ENCODE results near the gene CXCL14.

CXCL14 gene

DNA sequence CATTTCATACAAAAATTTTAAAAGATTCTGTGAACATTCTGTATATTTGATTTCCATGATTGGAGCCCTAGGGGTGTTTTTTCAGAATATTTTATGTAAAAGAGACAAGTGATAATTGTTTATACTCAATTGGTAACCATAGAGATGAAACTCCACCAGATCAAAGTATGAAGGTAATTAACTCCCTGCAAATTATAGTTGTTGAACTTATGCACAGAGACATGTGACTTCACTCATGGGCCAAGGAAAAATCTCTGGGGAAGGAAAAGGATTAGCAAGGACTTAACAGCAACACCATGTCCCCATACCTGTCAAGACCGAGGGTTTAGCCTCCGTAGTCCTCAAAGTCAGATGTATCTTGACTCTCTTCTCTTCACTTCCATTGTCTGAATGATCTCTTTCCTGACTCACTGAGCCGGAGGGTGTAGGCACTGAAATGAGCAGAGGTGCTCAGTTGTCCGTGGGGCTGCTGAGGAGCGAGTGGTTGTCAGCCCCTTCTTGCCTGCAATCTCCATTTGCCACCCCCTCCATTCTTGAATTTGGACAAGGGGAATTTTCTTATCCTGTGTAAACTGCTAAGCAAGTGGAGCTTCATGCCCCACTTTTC is 17.5 kb upstream of the CXCL14 start:
- TF ChIP-seq CTCF (IDR thresholded peaks at IDR 0.05; ENCODE audit: extremely low read depth, missing control alignments) = no peak
- no peak for DNase-seq (ENCODE audit: low spot score)

GRCh38 chr5:135594416-135594960 is 15.7 kb upstream of the CXCL14 start:
- TF ChIP-seq CTCF (IDR thresholded peaks at IDR 0.05; ENCODE audit: extremely low read depth, missing control alignments) = no peak

GRCh38 chr5:135593886-135594285 is 15.1 kb upstream of the CXCL14 start:
- no peak for TF ChIP-seq CTCF (IDR thresholded peaks at IDR 0.05; ENCODE audit: extremely low read depth, missing control alignments)
- DNase-seq (ENCODE audit: low spot score) = no peak

More at GRCh38 chr5:135594416-135594960, 15.7 kb upstream of the CXCL14 start:
- no peak for DNase-seq (ENCODE audit: low spot score)

DNA sequence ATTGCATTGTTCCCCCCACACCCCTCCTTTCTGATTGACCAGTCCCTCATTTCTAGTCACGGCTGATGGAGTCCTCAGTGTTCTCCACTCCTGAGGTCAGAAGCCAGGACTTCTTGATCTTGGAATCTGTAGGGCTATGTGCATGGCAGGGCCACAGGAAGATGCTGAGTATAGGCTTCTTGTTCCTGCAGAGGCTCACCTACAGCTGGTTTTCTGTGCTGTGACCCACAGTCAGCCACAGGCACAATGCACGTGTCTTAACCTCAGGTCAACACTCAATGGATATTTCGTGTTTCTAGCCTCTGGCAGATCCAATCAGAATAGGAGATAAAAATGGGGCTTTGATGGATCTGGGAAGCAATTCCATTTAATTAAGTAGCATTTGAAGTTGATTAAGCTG is 14.3 kb upstream of the CXCL14 start:
- TF ChIP-seq CTCF (IDR thresholded peaks at IDR 0.05; ENCODE audit: extremely low read depth, missing control alignments) = no peak
- no peak for DNase-seq (ENCODE audit: low spot score)

GRCh38 chr5:135592312-135593045 is 13.7 kb upstream of the CXCL14 start:
- TF ChIP-seq CTCF (IDR thresholded peaks at IDR 0.05; ENCODE audit: extremely low read depth, missing control alignments) = no peak
- no peak for DNase-seq (ENCODE audit: low spot score)

DNA sequence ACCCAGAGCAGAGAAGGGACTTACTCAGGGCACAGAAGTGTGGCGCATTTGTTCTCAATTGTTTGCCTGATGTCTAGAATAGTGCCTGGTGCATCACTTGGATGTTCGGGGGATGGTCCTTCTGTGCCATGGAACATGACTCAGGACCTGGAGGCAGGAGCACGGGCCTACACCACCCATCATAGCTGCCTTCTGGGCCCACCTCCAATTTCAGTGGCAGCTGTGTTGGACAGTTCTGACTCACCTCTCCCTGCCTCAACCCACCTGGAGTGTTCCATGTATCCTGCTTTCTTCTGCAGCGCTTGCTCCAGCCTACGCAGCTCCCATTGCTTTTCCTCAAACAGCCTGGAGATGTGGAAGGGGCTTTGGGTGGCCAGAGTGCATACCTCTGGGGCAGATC is 12.5 kb upstream of the CXCL14 start:
- DNase-seq (ENCODE audit: low spot score) = no peak
- no peak for TF ChIP-seq CTCF (IDR thresholded peaks at IDR 0.05; ENCODE audit: extremely low read depth, missing control alignments)

DNA sequence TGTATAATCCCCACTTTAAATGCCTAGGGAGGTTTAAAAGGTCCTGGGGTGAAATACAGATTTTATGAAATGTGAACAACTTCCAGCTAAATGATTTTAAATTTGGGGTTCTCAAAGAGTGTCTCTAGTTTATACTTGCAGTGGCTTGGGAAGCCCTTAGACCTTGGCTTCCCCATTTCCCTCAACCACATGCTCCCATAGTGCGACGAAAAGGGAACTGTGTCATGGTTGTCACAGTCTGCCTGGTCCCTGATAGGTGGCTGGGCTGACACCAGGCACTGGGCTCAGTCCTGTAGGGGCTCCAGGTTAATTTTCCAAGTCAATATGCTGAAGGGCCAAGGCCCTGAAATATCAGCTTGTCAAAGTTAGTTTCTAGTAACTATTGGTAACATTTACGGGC is 10.4 kb upstream of the CXCL14 start:
- DNase-seq (ENCODE audit: low spot score) = no peak
- no peak for TF ChIP-seq CTCF (IDR thresholded peaks at IDR 0.05; ENCODE audit: extremely low read depth, missing control alignments)

Data from GM20000 (cell line).